Hepatocyte (in vitro differentiated cells): ENCODE measurements around the gene OLFML1.

Source experiments
- EZH2 ChIP-seq: fragments of 200-600 bp; sonication (generic); IDR thresholded peaks from 2 replicates; pipeline ENCODE4 v1.6.1; 2016; ENCODE audit warnings: antibody characterized with exemption, mild to moderate bottlenecking, borderline replicate concordance
- EZH2phosphoT487 ChIP-seq: fragments of 200-600 bp; sonication (generic); IDR thresholded peaks from one replicate; pipeline ENCODE4 v1.6.1; 2018; ENCODE audit warnings: antibody characterized with exemption, mild to moderate bottlenecking, low read depth, moderate library complexity; ENCODE audit not compliant: unreplicated experiment, severe bottlenecking
- TF ChIP-seq, protein P1 (sequence below): fragments of 200-600 bp; sonication (generic); IDR thresholded peaks from 2 replicates; pipeline ENCODE4 v1.5.1; 2016; ENCODE audit warnings: antibody characterized with exemption, mild to moderate bottlenecking; ENCODE audit not compliant: poor library complexity

DNA sequence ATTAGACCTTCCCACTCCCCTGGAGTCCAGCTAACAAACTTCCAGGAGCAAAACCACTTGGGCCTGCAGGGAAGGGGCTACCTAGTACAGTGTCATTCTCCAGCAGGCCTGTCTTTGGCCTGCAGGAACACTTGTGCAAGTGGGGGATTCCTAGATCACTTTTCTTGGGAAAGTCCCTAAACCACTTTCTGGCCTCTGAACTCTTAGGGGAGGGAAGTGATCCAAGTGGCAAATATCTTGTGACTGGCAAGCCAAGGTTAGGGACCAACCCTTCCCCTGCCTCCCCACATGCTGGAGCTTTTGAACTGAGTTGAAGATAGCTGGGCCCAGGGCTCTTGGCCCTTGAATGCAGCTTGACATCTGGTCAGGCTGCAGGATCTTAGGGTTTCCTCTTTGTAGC, 45.7 kb downstream of the OLFML1 start:
- TF ChIP-seq, protein P1, sequence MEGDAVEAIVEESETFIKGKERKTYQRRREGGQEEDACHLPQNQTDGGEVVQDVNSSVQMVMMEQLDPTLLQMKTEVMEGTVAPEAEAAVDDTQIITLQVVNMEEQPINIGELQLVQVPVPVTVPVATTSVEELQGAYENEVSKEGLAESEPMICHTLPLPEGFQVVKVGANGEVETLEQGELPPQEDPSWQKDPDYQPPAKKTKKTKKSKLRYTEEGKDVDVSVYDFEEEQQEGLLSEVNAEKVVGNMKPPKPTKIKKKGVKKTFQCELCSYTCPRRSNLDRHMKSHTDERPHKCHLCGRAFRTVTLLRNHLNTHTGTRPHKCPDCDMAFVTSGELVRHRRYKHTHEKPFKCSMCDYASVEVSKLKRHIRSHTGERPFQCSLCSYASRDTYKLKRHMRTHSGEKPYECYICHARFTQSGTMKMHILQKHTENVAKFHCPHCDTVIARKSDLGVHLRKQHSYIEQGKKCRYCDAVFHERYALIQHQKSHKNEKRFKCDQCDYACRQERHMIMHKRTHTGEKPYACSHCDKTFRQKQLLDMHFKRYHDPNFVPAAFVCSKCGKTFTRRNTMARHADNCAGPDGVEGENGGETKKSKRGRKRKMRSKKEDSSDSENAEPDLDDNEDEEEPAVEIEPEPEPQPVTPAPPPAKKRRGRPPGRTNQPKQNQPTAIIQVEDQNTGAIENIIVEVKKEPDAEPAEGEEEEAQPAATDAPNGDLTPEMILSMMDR, result no peak
- no peak for TF ChIP-seq EZH2
- no peak for TF ChIP-seq EZH2phosphoT487
